NT2/D1 (cell line): ENCODE results near the gene TUBB8B.
"Not testable (repeated sequence)": the region's sequence is repeated elsewhere in the genome, so short reads cannot be mapped to it uniquely, and the experiment has no call there.

ENCODE experiments used
- SUZ12 ChIP-seq: IDR thresholded peaks from 2 replicates; pipeline ENCODE4 v1.6.1; 2011; ENCODE audit not compliant: insufficient read length, insufficient read depth; ENCODE audit errors: extremely low read depth
- YY1 ChIP-seq: IDR thresholded peaks from 2 replicates; pipeline ENCODE4 v1.6.1; 2011; ENCODE audit not compliant: insufficient read length, insufficient read depth
- ZNF274 ChIP-seq: IDR thresholded peaks from 2 replicates; pipeline ENCODE4 v1.6.1; 2011; ENCODE audit warnings: mild to moderate bottlenecking, low read depth, low read length

DNA sequence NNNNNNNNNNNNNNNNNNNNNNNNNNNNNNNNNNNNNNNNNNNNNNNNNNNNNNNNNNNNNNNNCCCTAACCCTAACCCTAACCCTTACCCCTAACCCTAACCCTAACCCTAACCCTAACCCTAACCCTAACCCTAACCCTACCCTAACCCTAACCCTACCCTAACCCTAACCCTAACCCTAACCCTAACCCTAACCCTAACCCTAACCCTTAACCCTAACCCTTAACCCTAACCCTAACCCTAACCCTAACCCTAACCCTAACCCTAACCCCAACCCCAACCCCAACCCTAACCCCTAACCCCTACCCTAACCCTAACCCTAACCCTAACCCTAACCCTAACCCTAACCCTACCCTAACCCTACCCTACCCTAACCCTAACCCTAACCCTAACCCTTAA lies 39.5 kb downstream of the TUBB8B start:
- not testable (repeated sequence) for TF ChIP-seq ZNF274, SUZ12, YY1
